Measurements from ENCODE around the gene IFT88. TPM values are rescaled to one million over a fixed set of nuclear protein-coding genes. Genes with fewer than 3 reads are reported as not detected.

IFT88 gene
- polyA plus RNA-seq, 3 donors: 2.9 to 4.5 (median 4.1) TPM

GRCh38 chr13:20550799-20551198 lies 16.2 kb upstream of the IFT88 start:
- 25% methylated on average over 3 of the region's 5 CpGs for WGBS (ENCODE audit: insufficient coverage)
- no peak overlapping the region for H3K27ac ChIP-seq (ENCODE audit: low read depth in 1 of 2, low read length in 2 of 2)
- intact Hi-C loops (cut with micrococcal nuclease): no loop called here
- no peak overlapping the region for H3K4me3 ChIP-seq (replicated peaks in 1 of 3; ENCODE audit: low read depth in 2 of 3, low read length in 3 of 3)
- H3K9me3 Mint-ChIP-seq: no peaks in the 10 kb centered on the region
- no peaks in the 10 kb centered on the region for H3K27me3 ChIP-seq (ENCODE audit: control insufficient read depth in 2 of 2, insufficient read depth in 2 of 2, low read length in 2 of 2)
- no peaks in the 10 kb centered on the region for H3K36me3 Mint-ChIP-seq
- no peaks in the 10 kb centered on the region for H3K36me3 ChIP-seq (replicated peaks in 1 of 2; ENCODE audit: control insufficient read depth in 1 of 2, insufficient read depth in 2 of 2, low read length in 2 of 2)
- no peak overlapping the region for H3K27ac Mint-ChIP-seq
- peaks cover 2 to 4% (median 3%) of the 10 kb centered on the region in 3 donors for H3K27me3 Mint-ChIP-seq (ENCODE audit: low read depth in 3 of 3)
- no peaks in the 10 kb centered on the region for H3K79me2 ChIP-seq (ENCODE audit: insufficient read depth, low read length)
- H2AFZ ChIP-seq (ENCODE audit: insufficient read depth, low read depth, low read length, poor library complexity, severe bottlenecking): no peak overlapping the region
- no peaks in the 10 kb centered on the region for H3K9me3 ChIP-seq (replicated peaks in 1 of 2; ENCODE audit: control insufficient read depth in 1 of 2, insufficient read depth in 1 of 2, low read length in 2 of 2)
- no peak overlapping the region for H3K4me3 Mint-ChIP-seq
- H3K4me1 ChIP-seq (ENCODE audit: control insufficient read depth in 1 of 2, insufficient read depth in 2 of 2, low read length in 2 of 2): peaks cover 20 to 21% of the 10 kb centered on the region in 2 donors
- H3K9ac ChIP-seq (ENCODE audit: insufficient read depth, low read length, poor library complexity, severe bottlenecking): no peak overlapping the region
- DNase-seq: no peak
- H3K4me2 ChIP-seq (replicated peaks; ENCODE audit: extremely low read depth, low read length, poor library complexity, severe bottlenecking): no peak overlapping the region
- no peak for TF ChIP-seq CTCF (IDR thresholded peaks at IDR 0.05)
- H3K4me1 Mint-ChIP-seq: peaks cover 24% of the 10 kb centered on the region
- H4K20me1 ChIP-seq (ENCODE audit: insufficient read depth, low read length): no peaks in the 10 kb centered on the region

DNA sequence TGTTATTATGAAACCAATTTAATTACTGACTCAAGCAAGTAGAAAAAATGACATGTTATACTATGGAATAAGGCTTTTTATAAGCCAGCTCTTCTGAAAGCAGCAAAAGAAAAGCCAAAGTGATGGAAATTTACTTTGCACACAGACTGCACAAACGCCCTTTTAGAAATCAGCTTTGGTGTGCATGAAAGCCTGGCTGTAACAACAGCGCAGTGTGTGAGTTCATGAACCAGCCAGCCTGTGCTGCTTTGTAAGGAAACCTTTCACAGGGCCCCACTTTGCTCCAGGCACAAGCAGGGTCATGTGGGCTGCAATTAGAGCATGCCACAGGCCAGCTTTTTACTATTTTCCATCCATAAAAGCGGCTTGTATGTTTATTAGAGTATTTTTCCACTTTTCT lies 13.6 kb upstream of the IFT88 start:
- no peak overlapping the region for H3K9ac ChIP-seq (ENCODE audit: insufficient read depth, low read length, poor library complexity, severe bottlenecking)
- H3K27me3 ChIP-seq (ENCODE audit: control insufficient read depth in 2 of 2, insufficient read depth in 2 of 2, low read length in 2 of 2): no peaks in the 10 kb centered on the region
- no peak overlapping the region for H3K27ac Mint-ChIP-seq
- H3K4me3 Mint-ChIP-seq: no peak overlapping the region
- no peaks in the 10 kb centered on the region for H3K79me2 ChIP-seq (ENCODE audit: insufficient read depth, low read length)
- 100% methylated on average over 2 of the region's 3 CpGs for WGBS (ENCODE audit: insufficient coverage)
- no peaks in the 10 kb centered on the region for H3K4me1 ChIP-seq (ENCODE audit: control insufficient read depth in 1 of 2, insufficient read depth in 2 of 2, low read length in 2 of 2)
- H3K4me1 Mint-ChIP-seq: peaks cover 3% of the 10 kb centered on the region
- no peak for DNase-seq
- H3K27ac ChIP-seq (ENCODE audit: low read depth in 1 of 2, low read length in 2 of 2): no peak overlapping the region
- H3K36me3 Mint-ChIP-seq: no peaks in the 10 kb centered on the region
- H3K9me3 ChIP-seq (replicated peaks in 1 of 2; ENCODE audit: control insufficient read depth in 1 of 2, insufficient read depth in 1 of 2, low read length in 2 of 2): no peaks in the 10 kb centered on the region
- peaks cover 2 to 5% (median 3%) of the 10 kb centered on the region in 3 donors for H3K27me3 Mint-ChIP-seq (ENCODE audit: low read depth in 3 of 3)
- no peak for TF ChIP-seq CTCF (IDR thresholded peaks at IDR 0.05)
- H3K9me3 Mint-ChIP-seq: no peaks in the 10 kb centered on the region
- no peaks in the 10 kb centered on the region for H4K20me1 ChIP-seq (ENCODE audit: insufficient read depth, low read length)
- intact Hi-C loops (cut with micrococcal nuclease): no loop called here
- no peaks in the 10 kb centered on the region for H3K36me3 ChIP-seq (replicated peaks in 1 of 2; ENCODE audit: control insufficient read depth in 1 of 2, insufficient read depth in 2 of 2, low read length in 2 of 2)
- H2AFZ ChIP-seq (ENCODE audit: insufficient read depth, low read depth, low read length, poor library complexity, severe bottlenecking): peak overlapping the region; percentile 27
- no peak overlapping the region for H3K4me3 ChIP-seq (replicated peaks in 1 of 3; ENCODE audit: low read depth in 2 of 3, low read length in 3 of 3)
- H3K4me2 ChIP-seq (replicated peaks; ENCODE audit: extremely low read depth, low read length, poor library complexity, severe bottlenecking): no peak overlapping the region
